GM12878 (cell line): Measurements from ENCODE around the gene PRUNE1. TPM values are rescaled to one million over a fixed set of nuclear protein-coding genes. Genes with fewer than 3 reads are reported as not detected.

Experiments used
- ATAC-seq: fragments of 200-7000 bp; cut with Tn5 transposase; 3 replicates; pipeline ENCODE4 v1.9.1; 2020; ENCODE audit warnings: mild to moderate bottlenecking, moderate library complexity
- BruUV-seq: library from RNA; stranded (reverse); fragments of 400-500 nt; replicated peaks from 2 replicates; lab custom pipeline; 2021; lab: Mats Ljungman, UMichigan
- CTCF ChIA-PET: fragments of 300-600 bp; sonication (Branson Sonifier 250); formaldehyde crosslinking; extraction: SDS; loops from one replicate; lab custom pipeline; 2021; ENCODE audit warnings: inconsistent platforms; lab: Yijun Ruan, JAX
- POLR2A ChIA-PET: fragments of 350-600 bp; formaldehyde crosslinking; extraction: SDS; loops from one replicate; lab custom pipeline; 2021; ENCODE audit warnings: inconsistent platforms; lab: Charles Lee
- RAD21 ChIA-PET: fragments of 300-600 bp; sonication (Branson Sonifier 250); formaldehyde crosslinking; loops from one replicate; lab custom pipeline; 2023; ENCODE audit warnings: antibody characterized with exemption; ENCODE audit not compliant: unreplicated experiment; lab: Charles Lee
- SMC1A ChIA-PET: fragments of 300-600 bp; sonication (Branson Sonifier 250); formaldehyde crosslinking; loops from one replicate; lab custom pipeline; 2023; ENCODE audit not compliant: unreplicated experiment, uncharacterized antibody; lab: Charles Lee
- DNase-seq: peaks from one replicate; pipeline ENCODE4 v3.0.0-alpha.2; 2011; ENCODE audit warnings: low read depth, low spot score
- FAIRE-seq: peaks from 3 replicates; lab custom pipeline; 2011; peaks lifted over from hg19 to GRCh38; lab: Jason Lieb, UNC
- H2AFZ ChIP-seq: 2 replicates; pipeline ENCODE4 v1.6.0; 2011; ENCODE audit warnings: low read depth, low read length, control low read depth; ENCODE audit not compliant: control insufficient read depth
- H3K27ac ChIP-seq: 2 replicates; pipeline ENCODE4 v1.5.1; 2011; ENCODE audit warnings: control low read depth; ENCODE audit not compliant: control insufficient read depth, insufficient read depth
- H3K27me3 ChIP-seq, 2 experiments: replicated peaks in 1 of 2; 2 replicates each; pipeline versions ENCODE4 v1.6.0 to v1.6.1; 2011; ENCODE audit warnings: low read length in 1 of 2; ENCODE audit not compliant: control insufficient read depth in 2 of 2, insufficient read depth in 2 of 2
- H3K36me3 ChIP-seq, 2 experiments: 2 replicates each; pipeline ENCODE4 v1.5.1; 2011; ENCODE audit warnings: low read length in 1 of 2; ENCODE audit not compliant: control insufficient read depth in 2 of 2, insufficient read depth in 2 of 2
- H3K4me1 ChIP-seq: 2 replicates; pipeline ENCODE4 v1.6.1; 2011; ENCODE audit warnings: mild to moderate bottlenecking, low read length, moderate library complexity, mixed read lengths; ENCODE audit not compliant: control insufficient read depth, insufficient read depth
- H3K4me2 ChIP-seq: 2 replicates; pipeline ENCODE4 v1.6.0; 2011; ENCODE audit warnings: control low read depth; ENCODE audit not compliant: control insufficient read depth, insufficient read depth
- H3K4me3 ChIP-seq: fragments of 200-600 bp; sonication (generic); 2 replicates; pipeline ENCODE4 v1.5.1; 2016
- H3K79me2 ChIP-seq: 2 replicates; pipeline ENCODE4 v1.6.0; 2011; ENCODE audit warnings: low read length; ENCODE audit not compliant: control insufficient read depth, insufficient read depth
- H3K9ac ChIP-seq: 2 replicates; pipeline ENCODE4 v1.8.0; 2011; ENCODE audit warnings: low read length, control low read depth, mixed read lengths; ENCODE audit not compliant: control insufficient read depth, insufficient read depth
- H3K9me3 ChIP-seq: replicated peaks from 3 replicates; pipeline ENCODE4 v1.5.1; 2011; ENCODE audit warnings: mild to moderate bottlenecking, low read length; ENCODE audit not compliant: control insufficient read depth, insufficient read depth
- H4K20me1 ChIP-seq: 2 replicates; pipeline ENCODE4 v1.6.0; 2011; ENCODE audit not compliant: control insufficient read depth, insufficient read depth
- BHLHE40 ChIP-seq, 2 experiments: fragments of 450-650 bp in 1 of 2; IDR thresholded peaks; 2 replicates each; pipeline ENCODE4 v1.6.1; 2011 to 2017; ENCODE audit warnings: low read depth in 2 of 2, borderline replicate concordance in 1 of 2, improper control_type of control experiment in 1 of 2, low read length in 1 of 2, mild to moderate bottlenecking in 1 of 2
- CHD2 ChIP-seq: IDR thresholded peaks from 2 replicates; pipeline ENCODE4 v1.6.1; 2011; ENCODE audit warnings: low read depth, low read length, improper control_type of control experiment, borderline replicate concordance
- HDGF ChIP-seq: fragments of 450-650 bp; IDR thresholded peaks from 2 replicates; pipeline ENCODE4 v1.6.1; 2016; ENCODE audit warnings: antibody characterized with exemption
- JUND ChIP-seq: IDR thresholded peaks from 2 replicates; pipeline ENCODE4 v1.6.1; 2012; ENCODE audit warnings: low read depth, mild to moderate bottlenecking, low read length, improper control_type of control experiment, moderate library complexity
- NR2C2 ChIP-seq: IDR thresholded peaks from 2 replicates; pipeline ENCODE4 v1.6.1; 2011; ENCODE audit warnings: borderline replicate concordance, low read depth; ENCODE audit not compliant: control insufficient read depth, insufficient read length
- RELA ChIP-seq: fragments of 450-650 bp; IDR thresholded peaks from 2 replicates; pipeline ENCODE4 v1.8.0; 2014; ENCODE audit warnings: borderline replicate concordance; ENCODE audit not compliant: partially characterized antibody
- SIX5 ChIP-seq: IDR thresholded peaks from 2 replicates; pipeline ENCODE4 v1.6.1; 2011; ENCODE audit warnings: mild to moderate bottlenecking, low read depth, low read length, moderate library complexity; ENCODE audit not compliant: severe bottlenecking
- SPI1 ChIP-seq: IDR thresholded peaks from 2 replicates; pipeline ENCODE4 v1.6.1; 2011; ENCODE audit warnings: low read depth, mild to moderate bottlenecking, low read length, moderate library complexity, borderline replicate concordance; ENCODE audit not compliant: insufficient read depth
- SUZ12 ChIP-seq: fragments of 200-600 bp; sonication (generic); IDR thresholded peaks from one replicate; pipeline ENCODE4 v1.6.1; 2018; ENCODE audit warnings: antibody characterized with exemption, mild to moderate bottlenecking; ENCODE audit not compliant: unreplicated experiment
- WRNIP1 ChIP-seq: IDR thresholded peaks from 2 replicates; pipeline ENCODE4 v1.6.1; 2011; ENCODE audit warnings: low read depth, low read length, improper control_type of control experiment, borderline replicate concordance
- ZNF274 ChIP-seq: IDR thresholded peaks from one replicate; pipeline ENCODE4 v1.8.0; 2011; ENCODE audit not compliant: insufficient read length, insufficient read depth
- WGBS: methylation state at CpG from one replicate; pipeline ENCODE4 v1.1.6; 2016; ENCODE audit warnings: low lambda C conversion rate; ENCODE audit not compliant: insufficient replicate concordance, insufficient coverage; ENCODE audit errors: missing lambda C conversion rate; 5-methylcytosine and 5-hydroxymethylcytosine counted together
- in situ Hi-C: fragments of 300-500 bp; cut with MboI; formaldehyde crosslinking; loops from 9 replicates; pipeline ENCODE4 v1.14.3; 2018; ENCODE audit warnings: mixed read lengths
- intact Hi-C: fragments of 100-400 bp; cut with micrococcal nuclease; formaldehyde crosslinking; loops from one replicate; pipeline ENCODE4 v1.14.2; 2022; ENCODE audit not compliant: unreplicated experiment
- polyA plus RNA-seq, 11 experiments: library from polyadenylated mRNA; depleted of rRNA in 4 of 11; unstranded in 6 of 11; stranded (reverse) in 5 of 11; fragments of >200 nt; fragmentation: Nextera tagmentation in 4 of 11; fragmentation: Illumina TruSeq in 1 of 11; extraction: Ambion mirVana in 4 of 11; extraction: Trizol in 1 of 11; gene quantifications; 1 replicate in 1 of 11; 2 replicates in 10 of 11; pipeline versions ENCODE4 v1.2.1 to v1.2.3, GENCODE V29; 2011 to 2016; ENCODE audit warnings: inconsistent platforms in 2 of 11, missing spikeins in 2 of 11, low read depth in 1 of 11
- total RNA-seq, 4 experiments: library from RNA; depleted of rRNA in 3 of 4; stranded (reverse); fragments of >200 nt in 3 of 4; fragmentation: Illumina TruSeq in 1 of 4; extraction: Trizol in 1 of 4; gene quantifications; 2 replicates each; pipeline versions ENCODE4 v1.2.1 to v1.2.3, GENCODE V29; 2013 to 2021
- TF ChIP-seq, protein P1 (sequence below): IDR thresholded peaks from 2 replicates; pipeline ENCODE4 v1.6.1; 2011; ENCODE audit warnings: borderline replicate concordance, low read depth, mild to moderate bottlenecking, moderate library complexity, mixed read lengths, low read length; ENCODE audit not compliant: insufficient read depth; ENCODE audit errors: extremely low read length
- TF ChIP-seq, protein P2 (sequence below): IDR thresholded peaks from 2 replicates; pipeline ENCODE4 v1.6.1; 2011; ENCODE audit warnings: low read depth, low read length, improper control_type of control experiment, borderline replicate concordance

The PRUNE1 gene
- total and polyA plus RNA-seq, 10 of the 15 experiments (the other 5 are each of a cell fraction or from before 2014, with no cell fraction given) = 4.7 to 24.5 (median 12.4) TPM

DNA sequence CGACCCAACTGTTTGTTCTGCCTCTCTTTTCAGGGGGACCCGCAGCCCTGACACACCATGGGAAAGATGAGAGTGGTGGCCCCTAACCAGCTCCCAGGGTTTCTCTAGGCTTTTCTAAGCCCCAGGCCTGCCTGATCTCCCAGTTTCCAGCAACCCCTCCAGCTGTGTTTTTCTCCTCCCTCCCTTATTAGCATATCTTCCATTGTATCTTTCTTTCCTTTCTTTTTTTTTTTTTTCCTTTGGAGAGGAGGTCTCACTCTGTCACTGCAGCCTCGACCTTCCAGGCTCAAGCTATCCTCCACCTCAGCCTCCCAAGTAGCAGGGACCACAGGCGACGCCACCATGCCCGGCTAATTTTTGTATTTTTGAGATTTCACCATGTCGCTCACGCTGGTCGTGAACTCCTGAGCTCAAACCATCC is 31.8 kb upstream of the PRUNE1 start:
- Histone ChIP-seq H3K9ac (no peak overlapping the region), H3K36me3 (no peaks in the 10 kb centered on the region), H3K4me2 (no peak overlapping the region), H2AFZ (no peak overlapping the region), H3K9me3 (no peaks in the 10 kb centered on the region), H3K79me2 (peaks cover 30% of the 10 kb centered on the region), H4K20me1 (no peaks in the 10 kb centered on the region), H3K27me3 (no peaks in the 10 kb centered on the region; a peak in 2 of 4 replicates), H3K4me3 (no peak overlapping the region), H3K4me1 (peaks cover 7% of the 10 kb centered on the region; the same call in 1 of the 2 replicates), H3K27ac (no peak overlapping the region)
- ChIA-PET CTCF (interaction anchor here (0.9 to 15.8 kb wide), 5 partner anchors 19 to 417 kb away, joined by 4 to 252 read pairs (median 4); partner anchors contain the start of genes MINDY1 and TNFAIP8L2), POLR2A (interaction anchor here (0.6 to 0.8 kb wide), 3 partner anchors 29 to 190 kb away, joined by 3 read pairs; no protein-coding TSS in a partner anchor), RAD21 (interaction anchor here (0.7 to 1.1 kb wide), 2 partner anchors 9 to 20 kb away, joined by 3 read pairs; no protein-coding TSS in a partner anchor), SMC1A (interaction anchor here (0.6 to 1.3 kb wide), 4 partner anchors 19 to 901 kb away, joined by 3 to 7 read pairs (median 3); partner anchors contain the start of gene TNFAIP8L2)
- ATAC-seq = no peak
- TF ChIP-seq BHLHE40 (IDR thresholded peaks at IDR 0.05; ENCODE audit: borderline replicate concordance in 1 of 2, low read depth in 2 of 2, low read length in 1 of 2) (no peak), CHD2 (no peak), HDGF (no peak), SUZ12 (no peak), NR2C2 (no peak), SPI1 (no peak), RELA (no peak), WRNIP1 (no peak), ZNF274 (no peak), SIX5 (no peak), JUND (no peak)
- TF ChIP-seq, protein P1, sequence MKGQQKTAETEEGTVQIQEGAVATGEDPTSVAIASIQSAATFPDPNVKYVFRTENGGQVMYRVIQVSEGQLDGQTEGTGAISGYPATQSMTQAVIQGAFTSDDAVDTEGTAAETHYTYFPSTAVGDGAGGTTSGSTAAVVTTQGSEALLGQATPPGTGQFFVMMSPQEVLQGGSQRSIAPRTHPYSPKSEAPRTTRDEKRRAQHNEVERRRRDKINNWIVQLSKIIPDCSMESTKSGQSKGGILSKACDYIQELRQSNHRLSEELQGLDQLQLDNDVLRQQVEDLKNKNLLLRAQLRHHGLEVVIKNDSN = no peak
- TF ChIP-seq, protein P2, sequence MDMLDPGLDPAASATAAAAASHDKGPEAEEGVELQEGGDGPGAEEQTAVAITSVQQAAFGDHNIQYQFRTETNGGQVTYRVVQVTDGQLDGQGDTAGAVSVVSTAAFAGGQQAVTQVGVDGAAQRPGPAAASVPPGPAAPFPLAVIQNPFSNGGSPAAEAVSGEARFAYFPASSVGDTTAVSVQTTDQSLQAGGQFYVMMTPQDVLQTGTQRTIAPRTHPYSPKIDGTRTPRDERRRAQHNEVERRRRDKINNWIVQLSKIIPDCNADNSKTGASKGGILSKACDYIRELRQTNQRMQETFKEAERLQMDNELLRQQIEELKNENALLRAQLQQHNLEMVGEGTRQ = no peak
- FAIRE-seq = no peak
- WGBS = 88% methylated on average over 9 of the region's 9 CpGs
- intact Hi-C loops (loop anchor here (5.0 to 10.0 kb wide), 3 partner anchors 212 to 414 kb away; partner anchors contain the start of genes CTSS and ENSA), in situ Hi-C loops (no loop called here)
- no peak for DNase-seq
- BruUV-seq = no TSS peak
